ENCODE measurements around the gene RASAL2. TPM values are rescaled to one million over a fixed set of nuclear protein-coding genes. Genes with fewer than 3 reads are reported as not detected.
A peak's percentile ranks its signal among the peaks of the same experiment; 100 is the strongest.
"Not testable (repeated sequence)": the region's sequence is repeated elsewhere in the genome, so short reads cannot be mapped to it uniquely, and the experiment has no call there.

RASAL2 gene
- total RNA-seq, 1 experiment from 2014 or later, result not detected

GRCh38 chr1:178310685-178311105, 216.8 kb downstream of the RASAL2 start:
- Histone ChIP-seq H2AFZ (ENCODE audit: low read length) (no peak overlapping the region), H3K4me1 (ENCODE audit: low read length) (no peaks in the 10 kb centered on the region), H3K9me2 (replicated peaks; ENCODE audit: insufficient read depth, low read length) (no peaks in the 10 kb centered on the region), H3K27me3 (ENCODE audit: low read length) (no peaks in the 10 kb centered on the region), H4K20me1 (ENCODE audit: insufficient read depth, low read depth, low read length) (no peaks in the 10 kb centered on the region), H3K9me3 (ENCODE audit: low read length) (no peaks in the 10 kb centered on the region), H3K4me2 (ENCODE audit: low read depth, low read length, poor library complexity, severe bottlenecking) (no peak overlapping the region), H3K9ac (ENCODE audit: low read length) (no peak overlapping the region), H3K4me3 (ENCODE audit: low read length) (no peak overlapping the region), H3K27ac (ENCODE audit: low read length) (no peak overlapping the region), H3K36me3 (ENCODE audit: insufficient read depth, low read length) (no peaks in the 10 kb centered on the region), H3K79me2 (ENCODE audit: low read length) (no peaks in the 10 kb centered on the region)
- peak; percentile 89 for DNase-seq

GRCh38 chr1:178311164-178311563, 217.3 kb downstream of the RASAL2 start:
- H3K9ac ChIP-seq (ENCODE audit: low read length), result no peak overlapping the region
- H3K4me3 ChIP-seq (ENCODE audit: low read length), result no peak overlapping the region
- H3K4me2 ChIP-seq (ENCODE audit: low read depth, low read length, poor library complexity, severe bottlenecking), result no peak overlapping the region
- H3K27ac ChIP-seq (ENCODE audit: low read length), result no peak overlapping the region
- no peak for DNase-seq
- no peaks in the 10 kb centered on the region for H3K79me2 ChIP-seq (ENCODE audit: low read length)
- no peaks in the 10 kb centered on the region for H3K27me3 ChIP-seq (ENCODE audit: low read length)
- no peaks in the 10 kb centered on the region for H4K20me1 ChIP-seq (ENCODE audit: insufficient read depth, low read depth, low read length)
- no peaks in the 10 kb centered on the region for H3K36me3 ChIP-seq (ENCODE audit: insufficient read depth, low read length)
- no peaks in the 10 kb centered on the region for H3K9me3 ChIP-seq (ENCODE audit: low read length)
- H3K9me2 ChIP-seq (replicated peaks; ENCODE audit: insufficient read depth, low read length), result no peaks in the 10 kb centered on the region
- H2AFZ ChIP-seq (ENCODE audit: low read length), result no peak overlapping the region
- H3K4me1 ChIP-seq (ENCODE audit: low read length), result no peaks in the 10 kb centered on the region

GRCh38 chr1:178320280-178320982, 226.5 kb downstream of the RASAL2 start:
- not testable (repeated sequence) for H3K9ac ChIP-seq (ENCODE audit: low read length); H3K27ac ChIP-seq (ENCODE audit: low read length); H3K27me3 ChIP-seq (ENCODE audit: low read length); H3K4me2 ChIP-seq (ENCODE audit: low read depth, low read length, poor library complexity, severe bottlenecking); H3K36me3 ChIP-seq (ENCODE audit: insufficient read depth, low read length); H3K79me2 ChIP-seq (ENCODE audit: low read length); H3K9me3 ChIP-seq (ENCODE audit: low read length); H3K4me1 ChIP-seq (ENCODE audit: low read length); H3K4me3 ChIP-seq (ENCODE audit: low read length); DNase-seq; H2AFZ ChIP-seq (ENCODE audit: low read length); H3K9me2 ChIP-seq (replicated peaks; ENCODE audit: insufficient read depth, low read length); H4K20me1 ChIP-seq (ENCODE audit: insufficient read depth, low read depth, low read length)

- Histone ChIP-seq H3K79me2 (ENCODE audit: low read length) (no peaks in the 10 kb centered on the region), H3K9ac (ENCODE audit: low read length) (no peak overlapping the region), H3K9me3 (ENCODE audit: low read length) (no peaks in the 10 kb centered on the region), H3K4me3 (ENCODE audit: low read length) (no peak overlapping the region), H3K27ac (ENCODE audit: low read length) (no peak overlapping the region), H3K36me3 (ENCODE audit: insufficient read depth, low read length) (no peaks in the 10 kb centered on the region), H3K4me2 (ENCODE audit: low read depth, low read length, poor library complexity, severe bottlenecking) (no peak overlapping the region), H4K20me1 (ENCODE audit: insufficient read depth, low read depth, low read length) (no peaks in the 10 kb centered on the region), H3K4me1 (ENCODE audit: low read length) (no peaks in the 10 kb centered on the region), H3K9me2 (replicated peaks; ENCODE audit: insufficient read depth, low read length) (no peaks in the 10 kb centered on the region), H3K27me3 (ENCODE audit: low read length) (no peaks in the 10 kb centered on the region), H2AFZ (ENCODE audit: low read length) (no peak overlapping the region)
- DNase-seq, result no peak
Observed at GRCh38 chr1:178323067-178323466, 229.2 kb downstream of the RASAL2 start.

GRCh38 chr1:178324003-178324402, 230.1 kb downstream of the RASAL2 start:
- no peak for DNase-seq
- no peak overlapping the region for H3K4me3 ChIP-seq (ENCODE audit: low read length)

GRCh38 chr1:178328728-178329127, 234.8 kb downstream of the RASAL2 start:
- H3K4me1 ChIP-seq (ENCODE audit: low read length), result no peaks in the 10 kb centered on the region

More at GRCh38 chr1:178324003-178324402, 230.1 kb downstream of the RASAL2 start:
- H3K4me2 ChIP-seq (ENCODE audit: low read depth, low read length, poor library complexity, severe bottlenecking), result no peak overlapping the region
- H3K27me3 ChIP-seq (ENCODE audit: low read length), result no peaks in the 10 kb centered on the region
- H3K36me3 ChIP-seq (ENCODE audit: insufficient read depth, low read length), result no peaks in the 10 kb centered on the region
- H3K9me3 ChIP-seq (ENCODE audit: low read length), result no peaks in the 10 kb centered on the region
- H3K9ac ChIP-seq (ENCODE audit: low read length), result no peak overlapping the region
- H3K27ac ChIP-seq (ENCODE audit: low read length), result no peak overlapping the region
- no peaks in the 10 kb centered on the region for H3K4me1 ChIP-seq (ENCODE audit: low read length)
- H3K9me2 ChIP-seq (replicated peaks; ENCODE audit: insufficient read depth, low read length), result no peaks in the 10 kb centered on the region
- no peaks in the 10 kb centered on the region for H3K79me2 ChIP-seq (ENCODE audit: low read length)
- no peaks in the 10 kb centered on the region for H4K20me1 ChIP-seq (ENCODE audit: insufficient read depth, low read depth, low read length)
- H2AFZ ChIP-seq (ENCODE audit: low read length), result no peak overlapping the region

GRCh38 chr1:178330153-178330552, 236.2 kb downstream of the RASAL2 start:
- no peak for DNase-seq
- Histone ChIP-seq H3K4me2 (ENCODE audit: low read depth, low read length, poor library complexity, severe bottlenecking) (no peak overlapping the region), H3K4me3 (ENCODE audit: low read length) (no peak overlapping the region)

More at GRCh38 chr1:178328728-178329127, 234.8 kb downstream of the RASAL2 start:
- no peaks in the 10 kb centered on the region for H3K9me2 ChIP-seq (replicated peaks; ENCODE audit: insufficient read depth, low read length)
- H3K9ac ChIP-seq (ENCODE audit: low read length), result no peak overlapping the region
- no peaks in the 10 kb centered on the region for H3K79me2 ChIP-seq (ENCODE audit: low read length)
- no peak overlapping the region for H3K4me2 ChIP-seq (ENCODE audit: low read depth, low read length, poor library complexity, severe bottlenecking)
- no peak overlapping the region for H3K27ac ChIP-seq (ENCODE audit: low read length)
- H3K4me3 ChIP-seq (ENCODE audit: low read length), result no peak overlapping the region
- DNase-seq, result no peak
- no peaks in the 10 kb centered on the region for H3K27me3 ChIP-seq (ENCODE audit: low read length)
- no peaks in the 10 kb centered on the region for H3K9me3 ChIP-seq (ENCODE audit: low read length)
- H2AFZ ChIP-seq (ENCODE audit: low read length), result no peak overlapping the region
- H3K36me3 ChIP-seq (ENCODE audit: insufficient read depth, low read length), result no peaks in the 10 kb centered on the region
- H4K20me1 ChIP-seq (ENCODE audit: insufficient read depth, low read depth, low read length), result no peaks in the 10 kb centered on the region

GRCh38 chr1:178330848-178331497, 237.1 kb downstream of the RASAL2 start:
- no peaks in the 10 kb centered on the region for H3K9me3 ChIP-seq (ENCODE audit: low read length)
- H3K9ac ChIP-seq (ENCODE audit: low read length), result no peak overlapping the region
- no peak for DNase-seq
- no peak overlapping the region for H2AFZ ChIP-seq (ENCODE audit: low read length)
- H3K27ac ChIP-seq (ENCODE audit: low read length), result no peak overlapping the region
- H3K27me3 ChIP-seq (ENCODE audit: low read length), result no peaks in the 10 kb centered on the region
- no peaks in the 10 kb centered on the region for H3K9me2 ChIP-seq (replicated peaks; ENCODE audit: insufficient read depth, low read length)
- no peaks in the 10 kb centered on the region for H3K4me1 ChIP-seq (ENCODE audit: low read length)
- H3K36me3 ChIP-seq (ENCODE audit: insufficient read depth, low read length), result no peaks in the 10 kb centered on the region
- H3K4me2 ChIP-seq (ENCODE audit: low read depth, low read length, poor library complexity, severe bottlenecking), result no peak overlapping the region
- no peaks in the 10 kb centered on the region for H4K20me1 ChIP-seq (ENCODE audit: insufficient read depth, low read depth, low read length)
- H3K4me3 ChIP-seq (ENCODE audit: low read length), result no peak overlapping the region
- H3K79me2 ChIP-seq (ENCODE audit: low read length), result no peaks in the 10 kb centered on the region

More at GRCh38 chr1:178330153-178330552, 236.2 kb downstream of the RASAL2 start:
- H3K4me1 ChIP-seq (ENCODE audit: low read length), result no peaks in the 10 kb centered on the region
- no peak overlapping the region for H2AFZ ChIP-seq (ENCODE audit: low read length)
- no peaks in the 10 kb centered on the region for H3K9me2 ChIP-seq (replicated peaks; ENCODE audit: insufficient read depth, low read length)
- H3K9me3 ChIP-seq (ENCODE audit: low read length), result no peaks in the 10 kb centered on the region
- H3K36me3 ChIP-seq (ENCODE audit: insufficient read depth, low read length), result no peaks in the 10 kb centered on the region
- no peaks in the 10 kb centered on the region for H3K27me3 ChIP-seq (ENCODE audit: low read length)
- no peaks in the 10 kb centered on the region for H3K79me2 ChIP-seq (ENCODE audit: low read length)
- no peak overlapping the region for H3K9ac ChIP-seq (ENCODE audit: low read length)
- H4K20me1 ChIP-seq (ENCODE audit: insufficient read depth, low read depth, low read length), result no peaks in the 10 kb centered on the region
- no peak overlapping the region for H3K27ac ChIP-seq (ENCODE audit: low read length)
